Measurements from ENCODE around the gene PFDN4. TPM values are rescaled to one million over a fixed set of nuclear protein-coding genes. Genes with fewer than 3 reads are reported as not detected.

PFDN4 gene
- total RNA-seq, 1 donor from 2014 or later = 30.4 TPM

DNA sequence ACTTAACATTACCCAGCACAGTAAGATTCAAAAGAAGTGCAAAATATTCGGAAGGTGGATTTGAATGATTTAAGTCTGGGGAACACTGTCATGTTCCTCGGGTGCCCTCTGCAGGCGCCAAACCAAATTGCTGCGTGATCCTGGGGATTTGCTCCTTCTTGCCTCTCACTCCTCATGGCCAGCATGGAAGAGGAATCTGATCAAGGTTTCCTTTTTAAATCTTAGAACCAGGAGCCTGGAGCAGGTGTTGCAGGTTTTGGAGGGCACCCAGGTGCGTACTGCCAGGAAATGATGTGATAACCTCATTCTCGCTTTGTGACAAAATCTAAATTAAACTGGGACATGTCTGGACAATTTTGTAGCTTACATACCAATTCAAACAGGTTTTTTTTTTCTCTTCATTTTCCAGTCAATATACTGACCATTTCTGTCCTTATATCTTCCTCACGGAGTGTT, 8.1 kb upstream of the PFDN4 start:
- intact Hi-C loops (cut with micrococcal nuclease) = loop anchor here (1.0 to 10.0 kb wide), 4 partner anchors 103 to 625 kb away; partner anchors contain the start of gene ZNF217

- intact Hi-C loops (cut with micrococcal nuclease) = loop anchor here (10.0 kb wide), 2 partner anchors 256 to 606 kb away; partner anchors contain the start of gene ZNF217
Observed at GRCh38 chr20:54200487-54201267, 7.2 kb upstream of the PFDN4 start.

DNA sequence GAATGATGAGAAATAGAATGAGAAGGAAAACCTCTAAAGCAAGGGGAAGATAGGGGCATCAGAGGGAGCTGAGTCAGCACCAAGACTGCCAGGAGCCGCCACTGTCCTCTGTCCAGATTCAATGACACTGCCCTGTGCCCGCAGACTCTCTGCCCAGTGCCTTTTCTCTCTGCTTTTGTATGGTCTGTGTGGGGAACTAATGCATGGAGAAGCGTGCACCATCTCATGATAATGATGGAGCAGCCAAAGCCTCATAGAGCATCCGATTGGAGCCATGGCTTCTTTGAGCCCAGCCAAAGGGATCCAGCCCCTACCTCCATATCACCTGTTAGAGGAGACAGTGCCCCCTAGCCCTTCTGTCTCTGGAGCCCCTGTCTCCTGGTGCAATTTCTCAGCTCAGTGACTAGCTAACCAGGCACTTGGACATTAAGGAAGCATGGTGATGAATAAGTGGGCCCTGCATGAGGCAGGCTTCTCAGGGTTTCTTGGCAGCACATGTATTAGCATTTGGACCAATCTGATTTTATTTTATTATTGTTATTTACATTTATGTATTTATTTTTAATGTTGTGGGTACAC, 6.5 kb upstream of the PFDN4 start:
- intact Hi-C loops (cut with micrococcal nuclease) = loop anchor here (10.0 kb wide), 2 partner anchors 257 to 607 kb away; partner anchors contain the start of gene ZNF217

- intact Hi-C loops (cut with micrococcal nuclease) = loop anchor here (10.0 kb wide), 2 partner anchors 258 to 608 kb away; partner anchors contain the start of gene ZNF217
Observed at GRCh38 chr20:54203281-54203680, 4.6 kb upstream of the PFDN4 start.

GRCh38 chr20:54204063-54204462, 3.8 kb upstream of the PFDN4 start:
- intact Hi-C loops (cut with micrococcal nuclease) = loop anchor here (10.0 kb wide), 2 partner anchors 259 to 609 kb away; partner anchors contain the start of gene ZNF217

- intact Hi-C loops (cut with micrococcal nuclease) = loop anchor here (10.0 kb wide), 2 partner anchors 260 to 610 kb away; partner anchors contain the start of gene ZNF217
Observed at GRCh38 chr20:54204481-54204880, 3.4 kb upstream of the PFDN4 start.

GRCh38 chr20:54205450-54205849, 2.4 kb upstream of the PFDN4 start:
- intact Hi-C loops (cut with micrococcal nuclease) = loop anchor here (5.0 to 10.0 kb wide), 3 partner anchors 261 to 611 kb away; partner anchors contain the start of gene ZNF217

DNA sequence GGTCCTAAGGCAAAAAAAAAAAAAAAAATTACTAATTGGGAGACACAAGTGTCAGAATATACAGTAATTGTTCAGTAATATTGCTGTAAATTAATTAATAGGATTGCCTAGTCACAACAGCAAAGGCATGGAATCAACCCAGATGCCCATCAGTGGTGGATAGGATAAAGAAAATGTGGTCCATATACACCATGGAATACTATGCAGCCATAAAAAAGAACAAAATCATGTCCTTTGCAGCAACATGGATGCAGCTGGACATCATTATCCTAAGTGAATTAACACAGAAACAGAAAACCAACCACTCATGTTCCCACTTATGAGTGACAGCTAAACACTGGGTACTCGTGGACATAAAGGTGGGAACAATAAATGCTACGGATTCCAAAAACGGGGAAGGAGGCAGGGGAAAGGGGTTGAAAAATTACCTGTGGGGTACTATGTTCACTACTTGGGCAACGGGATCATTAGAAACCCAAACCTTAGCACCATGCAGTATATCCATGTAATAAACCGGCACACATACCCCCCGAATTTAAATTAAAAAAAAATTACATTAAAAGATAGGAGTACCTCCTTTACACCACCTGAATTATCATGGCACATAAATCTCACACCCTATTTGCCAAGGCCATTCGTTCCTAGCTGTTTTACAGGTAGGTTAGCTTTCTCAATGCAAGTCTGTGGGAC, 689 bp upstream of the PFDN4 start:
- intact Hi-C loops (cut with micrococcal nuclease) = loop anchor here (5.0 to 10.0 kb wide), 3 partner anchors 262 to 612 kb away; partner anchors contain the start of gene ZNF217

GRCh38 chr20:54208548-54209176, 775 bp downstream of the PFDN4 start:
- intact Hi-C loops (cut with micrococcal nuclease) = loop anchor here (5.0 to 10.0 kb wide), 3 partner anchors 264 to 614 kb away; partner anchors contain the start of gene ZNF217

DNA sequence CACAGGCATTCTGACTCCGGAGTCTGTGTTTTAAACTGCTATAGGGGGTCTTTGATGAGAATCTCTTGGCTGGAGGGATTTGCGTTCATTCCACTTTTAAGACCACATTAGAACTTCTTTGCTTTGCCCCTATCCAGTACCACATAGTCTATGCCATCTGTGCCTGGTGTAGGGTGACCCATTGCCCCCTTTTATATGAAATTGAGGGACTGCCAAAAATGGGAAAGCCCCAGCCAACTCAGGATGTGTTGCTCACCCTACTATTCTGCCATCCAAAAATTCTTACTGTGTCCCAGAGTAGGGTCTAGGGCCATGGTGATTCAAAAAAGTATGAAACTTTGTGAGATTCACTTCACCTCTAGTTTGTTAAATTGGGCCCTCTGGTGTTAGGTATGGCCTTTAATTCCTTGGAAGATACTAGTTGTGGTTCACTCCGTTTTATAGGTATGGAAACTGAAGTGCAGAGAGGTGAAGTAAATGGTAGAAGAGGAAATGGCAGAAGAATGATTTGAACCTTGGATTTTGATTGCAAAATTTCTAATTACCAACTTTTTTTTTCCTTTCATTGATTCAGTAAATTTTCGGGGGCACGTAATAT, 1.4 kb downstream of the PFDN4 start:
- intact Hi-C loops (cut with micrococcal nuclease) = loop anchor here (5.0 to 10.0 kb wide), 3 partner anchors 265 to 615 kb away; partner anchors contain the start of gene ZNF217

GRCh38 chr20:54212226-54212625, 4.3 kb downstream of the PFDN4 start:
- intact Hi-C loops (cut with micrococcal nuclease) = loop anchor here (5.0 kb wide), 1 partner anchor 1900 kb away; no protein-coding TSS in a partner anchor

- intact Hi-C loops (cut with micrococcal nuclease) = loop anchor here (5.0 kb wide), 1 partner anchor 1901 kb away; no protein-coding TSS in a partner anchor
Observed at GRCh38 chr20:54212871-54213270, 5.0 kb downstream of the PFDN4 start.

DNA sequence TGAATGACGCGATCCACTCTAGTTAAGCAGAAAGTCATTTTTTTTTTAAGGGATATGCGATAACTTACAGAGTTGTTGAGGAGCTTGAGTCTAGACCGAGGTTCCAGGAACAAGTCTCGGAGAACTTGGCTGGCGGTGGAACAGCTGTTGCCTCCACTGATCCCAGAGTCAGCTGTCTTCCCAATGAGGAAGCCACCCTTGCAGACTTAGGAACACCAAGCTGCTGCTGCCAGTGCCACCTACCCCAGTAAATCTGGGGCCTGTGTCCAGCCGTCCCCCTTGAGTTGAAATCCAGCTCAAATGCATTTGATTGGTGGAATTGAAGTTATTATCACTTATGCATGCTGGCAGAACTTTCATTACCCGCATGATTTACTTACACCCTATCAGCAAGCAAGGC, 6.7 kb downstream of the PFDN4 start:
- intact Hi-C loops (cut with micrococcal nuclease) = loop anchor here (5.0 kb wide), 1 partner anchor 1902 kb away; no protein-coding TSS in a partner anchor

DNA sequence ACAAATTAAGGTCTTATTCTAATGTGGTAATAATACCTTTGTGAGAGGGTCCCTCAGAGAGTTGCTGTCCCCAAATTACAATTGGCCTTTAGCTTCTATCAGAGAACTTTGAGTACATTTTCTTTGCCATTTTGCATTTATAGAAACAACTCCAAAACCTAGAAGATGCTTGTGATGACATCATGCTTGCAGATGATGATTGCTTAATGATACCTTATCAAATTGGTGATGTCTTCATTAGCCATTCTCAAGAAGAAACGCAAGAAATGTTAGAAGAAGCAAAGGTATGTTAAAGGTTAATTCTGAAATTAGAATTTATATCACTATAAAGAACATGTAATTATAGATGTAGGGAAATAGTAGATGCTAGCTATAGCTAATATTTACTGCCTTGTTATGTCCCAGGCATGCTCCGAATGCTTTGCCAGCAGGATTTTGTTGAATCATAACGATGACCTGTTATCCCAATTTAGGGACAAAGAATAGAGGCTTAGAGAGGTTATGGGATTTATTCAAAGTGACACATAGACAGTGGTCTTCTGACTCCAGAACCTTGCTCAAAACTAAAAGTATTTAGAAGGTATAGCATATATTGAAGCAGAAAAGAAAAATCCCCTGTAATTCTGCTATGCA, 7.4 kb downstream of the PFDN4 start:
- intact Hi-C loops (cut with micrococcal nuclease) = no loop called here

DNA sequence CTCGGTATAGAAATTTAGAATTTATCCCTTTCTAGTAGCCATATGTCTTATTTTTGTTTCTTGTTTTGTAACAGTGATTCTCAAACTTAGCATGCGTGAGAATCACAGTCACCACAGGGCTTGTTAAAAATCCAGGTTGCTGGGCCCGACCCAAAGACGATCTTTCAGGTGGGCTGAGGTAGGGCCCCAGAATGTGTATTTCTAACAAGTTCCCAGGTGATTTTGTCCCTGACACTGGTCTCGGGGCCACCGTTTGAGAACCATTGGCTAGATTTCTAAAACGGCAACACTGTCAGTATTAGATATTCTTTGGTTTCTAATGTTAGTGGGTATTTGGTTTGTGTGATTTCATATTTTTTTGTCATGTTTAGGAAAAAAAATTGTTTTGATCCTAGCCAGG, 9.9 kb downstream of the PFDN4 start:
- intact Hi-C loops (cut with micrococcal nuclease) = no loop called here

- intact Hi-C loops (cut with micrococcal nuclease) = no loop called here
Observed at GRCh38 chr20:54218470-54218869, 10.6 kb downstream of the PFDN4 start.

DNA sequence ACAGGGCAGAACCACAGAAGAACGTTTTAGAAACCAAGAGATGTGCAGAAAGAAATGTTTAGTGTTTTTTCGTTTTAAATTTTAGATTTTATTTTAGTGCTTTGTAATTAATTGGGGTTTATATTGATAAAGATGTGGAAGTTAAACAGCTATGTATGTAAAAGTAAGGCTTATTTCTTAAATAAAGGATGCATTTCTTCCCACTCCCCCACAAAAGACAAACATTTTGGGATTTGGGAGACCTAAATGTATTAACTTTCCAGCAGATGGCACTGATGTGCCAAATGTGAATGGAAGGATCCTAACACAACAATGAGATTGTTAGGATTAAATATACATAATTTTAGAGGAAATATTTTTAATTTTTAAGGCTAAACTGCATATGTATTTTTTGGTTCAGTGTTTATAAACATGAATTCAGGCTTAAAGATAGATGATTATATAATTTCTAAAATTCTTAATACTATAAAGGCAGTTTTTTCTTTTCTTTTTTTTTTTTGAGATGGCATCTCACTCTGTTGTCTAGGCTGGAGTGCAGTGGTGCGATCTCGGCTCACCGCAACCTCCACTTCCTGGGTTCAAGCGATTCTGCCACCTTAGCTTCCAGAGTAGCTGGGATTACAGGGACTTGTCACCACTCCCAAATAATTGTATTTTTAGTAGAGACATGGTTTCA, 12.0 kb downstream of the PFDN4 start:
- intact Hi-C loops (cut with micrococcal nuclease) = loop anchor here (2.0 kb wide), 1 partner anchor 427 kb away; no protein-coding TSS in a partner anchor

DNA sequence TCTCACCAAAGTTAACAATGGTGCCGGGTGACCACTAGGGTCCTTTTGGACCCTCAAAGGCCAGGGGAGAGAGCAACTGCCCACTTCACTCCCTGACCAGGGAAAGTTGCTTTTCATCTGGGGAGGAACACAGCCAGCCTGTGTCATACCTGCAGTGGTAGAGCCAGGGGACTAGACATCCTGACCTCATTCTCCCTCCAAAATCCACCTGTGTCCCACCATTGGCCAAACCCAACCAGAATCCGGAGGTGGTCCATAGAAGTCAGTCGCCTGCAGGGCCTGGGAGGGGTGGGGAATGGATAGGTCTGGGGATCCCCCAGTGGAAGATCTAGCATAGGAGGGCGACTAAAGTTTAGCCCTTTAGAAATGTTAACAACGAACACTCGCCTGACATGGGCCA, 12.8 kb downstream of the PFDN4 start:
- intact Hi-C loops (cut with micrococcal nuclease) = loop anchor here (2.0 kb wide), 1 partner anchor 426 kb away; no protein-coding TSS in a partner anchor

GRCh38 chr20:54221353-54221752, 13.5 kb downstream of the PFDN4 start:
- intact Hi-C loops (cut with micrococcal nuclease) = loop anchor here (2.0 kb wide), 1 partner anchor 425 kb away; no protein-coding TSS in a partner anchor

All from T-helper 2 cell treated with Interferon-gamma antibody and Interleukin-4, amounts not matched to agents 100 ng/mL and 5 ng/mL, for 36 hours (primary cell).